IPS-20b (cell line): Measurements from ENCODE around the gene NGEF.

ENCODE experiments used
- H3K27ac ChIP-seq: one replicate; pipeline ENCODE4 v1.5.1; 2013; ENCODE audit warnings: low read length
- H3K27me3 ChIP-seq: 2 replicates; pipeline ENCODE4 v1.6.1; 2013; ENCODE audit warnings: mild to moderate bottlenecking, low read length, inconsistent platforms; ENCODE audit not compliant: insufficient read depth
- H3K36me3 ChIP-seq: 2 replicates; pipeline ENCODE4 v1.6.1; 2013; ENCODE audit warnings: low read depth, mild to moderate bottlenecking, inconsistent platforms, low read length, moderate library complexity; ENCODE audit not compliant: insufficient read depth
- H3K4me1 ChIP-seq: 2 replicates; pipeline ENCODE4 v1.6.1; 2013; ENCODE audit warnings: mild to moderate bottlenecking, control low read depth, inconsistent platforms, low read length, moderate library complexity; ENCODE audit not compliant: insufficient read depth
- H3K4me3 ChIP-seq: 2 replicates; pipeline ENCODE4 v1.5.1; 2013; ENCODE audit warnings: mild to moderate bottlenecking, low read length, inconsistent platforms
- H3K9ac ChIP-seq: 2 replicates; pipeline ENCODE4 v1.6.1; 2013; ENCODE audit warnings: low read depth, mild to moderate bottlenecking, inconsistent platforms, low read length, moderate library complexity
- H3K9me3 ChIP-seq: 2 replicates; pipeline ENCODE4 v1.6.1; 2013; ENCODE audit warnings: mild to moderate bottlenecking, low read depth, low read length, inconsistent platforms; ENCODE audit not compliant: insufficient read depth

NGEF gene

GRCh38 chr2:232888839-232889529 lies 124.1 kb downstream of the NGEF start:
- Histone ChIP-seq H3K4me3 (no peak overlapping the region), H3K9me3 (no peaks in the 10 kb centered on the region), H3K36me3 (no peaks in the 10 kb centered on the region), H3K27me3 (no peaks in the 10 kb centered on the region), H3K4me1 (peaks cover 3% of the 10 kb centered on the region; the same call in 1 of the 2 replicates), H3K9ac (no peak overlapping the region), H3K27ac (no peak overlapping the region)

GRCh38 chr2:232888099-232888836 lies 124.8 kb downstream of the NGEF start:
- H3K4me3 ChIP-seq: no peak overlapping the region
- H3K4me1 ChIP-seq: peaks cover 3% of the 10 kb centered on the region; the same call in 1 of the 2 replicates
- H3K9me3 ChIP-seq: no peaks in the 10 kb centered on the region
- H3K27ac ChIP-seq: no peak overlapping the region
- no peaks in the 10 kb centered on the region for H3K27me3 ChIP-seq
- H3K36me3 ChIP-seq: no peaks in the 10 kb centered on the region
- H3K9ac ChIP-seq: no peak overlapping the region

GRCh38 chr2:232887171-232887850 lies 125.7 kb downstream of the NGEF start:
- H3K9me3 ChIP-seq: no peaks in the 10 kb centered on the region
- H3K4me3 ChIP-seq: no peak overlapping the region
- H3K27me3 ChIP-seq: no peaks in the 10 kb centered on the region
- peaks cover 3% of the 10 kb centered on the region; the same call in 1 of the 2 replicates for H3K4me1 ChIP-seq
- H3K9ac ChIP-seq: no peak overlapping the region
- no peaks in the 10 kb centered on the region for H3K36me3 ChIP-seq
- no peak overlapping the region for H3K27ac ChIP-seq

DNA sequence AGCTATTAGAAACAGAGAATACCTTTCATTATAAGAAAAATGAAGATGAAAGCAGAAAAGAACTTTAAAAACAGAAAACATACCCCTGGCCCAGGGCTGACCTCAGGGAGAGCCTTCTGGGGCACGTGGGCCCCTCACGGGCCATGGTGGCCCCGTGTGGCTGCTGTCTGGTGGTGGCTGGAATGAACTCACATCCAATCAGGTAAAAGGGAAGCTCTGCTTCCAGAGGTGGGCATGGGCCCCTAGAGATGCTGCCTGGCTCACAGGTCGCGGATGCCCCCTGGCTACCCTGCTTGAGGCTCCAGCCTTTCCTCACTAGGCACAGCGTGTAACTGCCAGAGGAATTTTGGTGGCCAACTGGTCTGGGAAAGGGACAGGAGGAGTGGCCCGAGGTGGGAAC lies 126.4 kb downstream of the NGEF start:
- no peak overlapping the region for H3K9ac ChIP-seq
- no peaks in the 10 kb centered on the region for H3K27me3 ChIP-seq
- peaks cover 3% of the 10 kb centered on the region; the same call in 1 of the 2 replicates for H3K4me1 ChIP-seq
- no peak overlapping the region for H3K27ac ChIP-seq
- H3K9me3 ChIP-seq: no peaks in the 10 kb centered on the region
- H3K4me3 ChIP-seq: no peak overlapping the region
- no peaks in the 10 kb centered on the region for H3K36me3 ChIP-seq

- Histone ChIP-seq H3K9ac (no peak overlapping the region), H3K36me3 (no peaks in the 10 kb centered on the region), H3K4me1 (no peaks in the 10 kb centered on the region; the same call in 1 of the 2 replicates), H3K9me3 (no peaks in the 10 kb centered on the region), H3K4me3 (no peak overlapping the region), H3K27me3 (no peaks in the 10 kb centered on the region), H3K27ac (no peak overlapping the region)
Measured at GRCh38 chr2:232886176-232886575, 126.9 kb downstream of the NGEF start.

- no peaks in the 10 kb centered on the region for H3K36me3 ChIP-seq
- H3K4me1 ChIP-seq: no peaks in the 10 kb centered on the region; the same call in 1 of the 2 replicates
- no peaks in the 10 kb centered on the region for H3K9me3 ChIP-seq
- no peak overlapping the region for H3K4me3 ChIP-seq
- no peaks in the 10 kb centered on the region for H3K27me3 ChIP-seq
- H3K27ac ChIP-seq: no peak overlapping the region
- H3K9ac ChIP-seq: no peak overlapping the region
Measured at GRCh38 chr2:232885264-232885961, 127.6 kb downstream of the NGEF start.

- no peaks in the 10 kb centered on the region for H3K36me3 ChIP-seq
- no peak overlapping the region for H3K4me3 ChIP-seq
- no peaks in the 10 kb centered on the region for H3K4me1 ChIP-seq
- H3K27me3 ChIP-seq: no peaks in the 10 kb centered on the region
- H3K9me3 ChIP-seq: no peaks in the 10 kb centered on the region
- H3K27ac ChIP-seq: no peak overlapping the region
- no peak overlapping the region for H3K9ac ChIP-seq
Measured at GRCh38 chr2:232884549-232885263, 128.3 kb downstream of the NGEF start.

GRCh38 chr2:232884001-232884421 lies 129.0 kb downstream of the NGEF start:
- H3K4me3 ChIP-seq: no peak overlapping the region
- no peaks in the 10 kb centered on the region for H3K4me1 ChIP-seq
- no peaks in the 10 kb centered on the region for H3K27me3 ChIP-seq
- H3K9ac ChIP-seq: no peak overlapping the region
- H3K36me3 ChIP-seq: no peaks in the 10 kb centered on the region
- H3K27ac ChIP-seq: no peak overlapping the region
- no peaks in the 10 kb centered on the region for H3K9me3 ChIP-seq

GRCh38 chr2:232883116-232883721 lies 129.8 kb downstream of the NGEF start:
- no peak overlapping the region for H3K4me3 ChIP-seq
- no peak overlapping the region for H3K27ac ChIP-seq
- peaks cover under 1% of the 10 kb centered on the region; the same call in 1 of the 2 replicates for H3K27me3 ChIP-seq
- H3K36me3 ChIP-seq: no peaks in the 10 kb centered on the region
- no peak overlapping the region for H3K9ac ChIP-seq
- no peaks in the 10 kb centered on the region for H3K4me1 ChIP-seq
- H3K9me3 ChIP-seq: no peaks in the 10 kb centered on the region

- H3K9ac ChIP-seq: no peak overlapping the region
- no peak overlapping the region for H3K4me3 ChIP-seq
- peaks cover 7% of the 10 kb centered on the region for H3K27me3 ChIP-seq
- H3K27ac ChIP-seq: no peak overlapping the region
- no peaks in the 10 kb centered on the region for H3K4me1 ChIP-seq
- no peaks in the 10 kb centered on the region for H3K36me3 ChIP-seq
- H3K9me3 ChIP-seq: no peaks in the 10 kb centered on the region
Measured at GRCh38 chr2:232882505-232883115, 130.4 kb downstream of the NGEF start.
